ENCODE measurements around the gene SPTBN2.

- TF ChIP-seq POLR2A (IDR thresholded peaks at IDR 0.05; ENCODE audit: low read length), result no peak
- TF ChIP-seq GATA1 (IDR thresholded peaks at IDR 0.05; ENCODE audit: low read depth, low read length), result no peak
Measured at GRCh38 chr11:66721939-66722338, 7.1 kb downstream of the SPTBN2 start.
